Panc1 (cell line): ENCODE results near the gene C1orf105. TPM values are rescaled to one million over a fixed set of nuclear protein-coding genes. Genes with fewer than 3 reads are reported as not detected.
A peak's percentile ranks its signal among the peaks of the same experiment; 100 is the strongest.

Experiments
- ATAC-seq: fragments of 200-7000 bp; cut with Tn5 transposase; 2 replicates; pipeline ENCODE4 v1.9.1; 2020; ENCODE audit warnings: mild to moderate bottlenecking, moderate library complexity
- BruUV-seq: library from RNA; stranded (reverse); fragments of 400-500 nt; replicated peaks from 2 replicates; lab custom pipeline; 2021; lab: Mats Ljungman, UMichigan
- CTCF ChIA-PET: fragments of 300-600 bp; sonication (Branson Sonifier 250); formaldehyde crosslinking; loops from one replicate; lab custom pipeline; 2022; ENCODE audit warnings: antibody characterized with exemption; lab: Charles Lee
- POLR2A ChIA-PET: fragments of 300-600 bp; sonication (Branson Sonifier 250); formaldehyde crosslinking; loops from one replicate; lab custom pipeline; 2022; ENCODE audit warnings: antibody characterized with exemption; lab: Charles Lee
- DNase-seq: peaks from one replicate; pipeline ENCODE4 v3.0.0-alpha.2; 2010; ENCODE audit warnings: low read depth, low spot score
- H3K27ac ChIP-seq: 2 replicates; pipeline ENCODE4 v1.5.1; 2011; ENCODE audit warnings: mild to moderate bottlenecking, low read length, inconsistent platforms
- H3K27me3 ChIP-seq: fragments of 200-500 bp; sonication (Bioruptor generic); 2 replicates; pipeline ENCODE4 v1.6.0; 2014; ENCODE audit warnings: low read length, inconsistent platforms; ENCODE audit not compliant: control insufficient read depth, insufficient read depth
- H3K36me3 ChIP-seq: fragments of 200-500 bp; sonication (Bioruptor generic); 2 replicates; pipeline ENCODE4 v1.5.1; 2014; ENCODE audit warnings: inconsistent platforms, mild to moderate bottlenecking, low read length, moderate library complexity; ENCODE audit not compliant: control insufficient read depth, insufficient read depth
- H3K4me1 ChIP-seq: 2 replicates; pipeline ENCODE4 v1.5.1; 2011; ENCODE audit warnings: inconsistent platforms, mild to moderate bottlenecking, low read length, moderate library complexity; ENCODE audit not compliant: control insufficient read depth, insufficient read depth
- H3K4me3 ChIP-seq, 2 experiments: 2 replicates each; pipeline ENCODE4 v1.5.1; 2011 to 2012; ENCODE audit warnings: low read depth in 2 of 2, low read length in 2 of 2, mild to moderate bottlenecking in 2 of 2, inconsistent platforms in 1 of 2, moderate library complexity in 1 of 2
- H3K9me3 ChIP-seq: fragments of 200-500 bp; sonication (Bioruptor generic); 2 replicates; pipeline ENCODE4 v1.5.1; 2014; ENCODE audit warnings: low read depth, mild to moderate bottlenecking, inconsistent platforms, low read length, moderate library complexity; ENCODE audit not compliant: control insufficient read depth, insufficient read depth
- POLR2AphosphoS5 ChIP-seq: IDR thresholded peaks from 2 replicates; pipeline ENCODE4 v1.6.1; 2012; ENCODE audit warnings: mild to moderate bottlenecking, low read depth, low read length, moderate library complexity
- SIN3A ChIP-seq: IDR thresholded peaks from 2 replicates; pipeline ENCODE4 v1.6.1; 2012; ENCODE audit warnings: low read depth, mild to moderate bottlenecking, low read length, moderate library complexity, borderline replicate concordance; ENCODE audit not compliant: insufficient read depth
- TCF7L2 ChIP-seq: IDR thresholded peaks from 2 replicates; pipeline ENCODE4 v1.6.1; 2011; ENCODE audit warnings: mild to moderate bottlenecking, low read depth, low read length, inconsistent platforms
- in situ Hi-C: cut with HindIII; loops from 2 replicates; pipeline ENCODE4 v1.10.0; 2016; ENCODE audit warnings: low sequenced_read_pairs, low pct_unique_long_range_greater_than_20kb
- intact Hi-C: fragments of 100-400 bp; cut with micrococcal nuclease; formaldehyde crosslinking; loops from one replicate; pipeline ENCODE4 v1.10.0; 2022; ENCODE audit not compliant: unreplicated experiment
- total RNA-seq: library from RNA; stranded (reverse); gene quantifications from one replicate; pipeline ENCODE4 v1.2.1, GENCODE V29; 2021; ENCODE audit not compliant: unreplicated experiment
- TF ChIP-seq, protein P1 (sequence below), 2 experiments: IDR thresholded peaks; 2 replicates each; pipeline ENCODE4 v1.6.1; 2011 to 2012; ENCODE audit warnings: low read depth in 2 of 2, control low read depth in 1 of 2, low read length in 1 of 2, mild to moderate bottlenecking in 1 of 2, moderate library complexity in 1 of 2; ENCODE audit not compliant: insufficient read depth in 1 of 2
- TF ChIP-seq, protein P2 (sequence below): fragments of 450-650 bp; IDR thresholded peaks from 2 replicates; pipeline ENCODE4 v1.5.1; 2017; ENCODE audit warnings: mild to moderate bottlenecking

Gene C1orf105
- total RNA-seq, 1 experiment from 2014 or later: not detected

GRCh38 chr1:172442404-172442803 lies 21.9 kb downstream of the C1orf105 start:
- TF ChIP-seq, protein P1, sequence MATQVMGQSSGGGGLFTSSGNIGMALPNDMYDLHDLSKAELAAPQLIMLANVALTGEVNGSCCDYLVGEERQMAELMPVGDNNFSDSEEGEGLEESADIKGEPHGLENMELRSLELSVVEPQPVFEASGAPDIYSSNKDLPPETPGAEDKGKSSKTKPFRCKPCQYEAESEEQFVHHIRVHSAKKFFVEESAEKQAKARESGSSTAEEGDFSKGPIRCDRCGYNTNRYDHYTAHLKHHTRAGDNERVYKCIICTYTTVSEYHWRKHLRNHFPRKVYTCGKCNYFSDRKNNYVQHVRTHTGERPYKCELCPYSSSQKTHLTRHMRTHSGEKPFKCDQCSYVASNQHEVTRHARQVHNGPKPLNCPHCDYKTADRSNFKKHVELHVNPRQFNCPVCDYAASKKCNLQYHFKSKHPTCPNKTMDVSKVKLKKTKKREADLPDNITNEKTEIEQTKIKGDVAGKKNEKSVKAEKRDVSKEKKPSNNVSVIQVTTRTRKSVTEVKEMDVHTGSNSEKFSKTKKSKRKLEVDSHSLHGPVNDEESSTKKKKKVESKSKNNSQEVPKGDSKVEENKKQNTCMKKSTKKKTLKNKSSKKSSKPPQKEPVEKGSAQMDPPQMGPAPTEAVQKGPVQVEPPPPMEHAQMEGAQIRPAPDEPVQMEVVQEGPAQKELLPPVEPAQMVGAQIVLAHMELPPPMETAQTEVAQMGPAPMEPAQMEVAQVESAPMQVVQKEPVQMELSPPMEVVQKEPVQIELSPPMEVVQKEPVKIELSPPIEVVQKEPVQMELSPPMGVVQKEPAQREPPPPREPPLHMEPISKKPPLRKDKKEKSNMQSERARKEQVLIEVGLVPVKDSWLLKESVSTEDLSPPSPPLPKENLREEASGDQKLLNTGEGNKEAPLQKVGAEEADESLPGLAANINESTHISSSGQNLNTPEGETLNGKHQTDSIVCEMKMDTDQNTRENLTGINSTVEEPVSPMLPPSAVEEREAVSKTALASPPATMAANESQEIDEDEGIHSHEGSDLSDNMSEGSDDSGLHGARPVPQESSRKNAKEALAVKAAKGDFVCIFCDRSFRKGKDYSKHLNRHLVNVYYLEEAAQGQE (IDR thresholded peaks at IDR 0.05; ENCODE audit: insufficient read depth in 1 of 2, low read depth in 2 of 2, low read length in 1 of 2): no peak
- TF ChIP-seq, protein P2, sequence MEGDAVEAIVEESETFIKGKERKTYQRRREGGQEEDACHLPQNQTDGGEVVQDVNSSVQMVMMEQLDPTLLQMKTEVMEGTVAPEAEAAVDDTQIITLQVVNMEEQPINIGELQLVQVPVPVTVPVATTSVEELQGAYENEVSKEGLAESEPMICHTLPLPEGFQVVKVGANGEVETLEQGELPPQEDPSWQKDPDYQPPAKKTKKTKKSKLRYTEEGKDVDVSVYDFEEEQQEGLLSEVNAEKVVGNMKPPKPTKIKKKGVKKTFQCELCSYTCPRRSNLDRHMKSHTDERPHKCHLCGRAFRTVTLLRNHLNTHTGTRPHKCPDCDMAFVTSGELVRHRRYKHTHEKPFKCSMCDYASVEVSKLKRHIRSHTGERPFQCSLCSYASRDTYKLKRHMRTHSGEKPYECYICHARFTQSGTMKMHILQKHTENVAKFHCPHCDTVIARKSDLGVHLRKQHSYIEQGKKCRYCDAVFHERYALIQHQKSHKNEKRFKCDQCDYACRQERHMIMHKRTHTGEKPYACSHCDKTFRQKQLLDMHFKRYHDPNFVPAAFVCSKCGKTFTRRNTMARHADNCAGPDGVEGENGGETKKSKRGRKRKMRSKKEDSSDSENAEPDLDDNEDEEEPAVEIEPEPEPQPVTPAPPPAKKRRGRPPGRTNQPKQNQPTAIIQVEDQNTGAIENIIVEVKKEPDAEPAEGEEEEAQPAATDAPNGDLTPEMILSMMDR: no peak
- TF ChIP-seq SIN3A (no peak), TCF7L2 (no peak), POLR2AphosphoS5 (no peak)
- CTCF ChIA-PET: interaction anchor here (1.3 kb wide), 1 partner anchor 440 kb away, joined by 6 read pairs; no protein-coding TSS in a partner anchor
- ATAC-seq (no peak), DNase-seq (no peak)
- Histone ChIP-seq H3K27ac (peak overlapping the region; percentile 98; the same call in 1 of the 2 replicates), H3K4me1 (peaks cover 13% of the 10 kb centered on the region), H3K9me3 (no peaks in the 10 kb centered on the region), H3K27me3 (no peaks in the 10 kb centered on the region), H3K36me3 (peaks cover 2% of the 10 kb centered on the region), H3K4me3 (no peak overlapping the region)
- POLR2A ChIA-PET: no interaction called here
- intact Hi-C loops (no loop called here), in situ Hi-C loops (no loop called here)
- BruUV-seq: no TSS peak

- ChIA-PET CTCF (interaction anchor here (0.7 to 1.3 kb wide), 3 partner anchors 12 to 440 kb away, joined by 4 to 6 read pairs (median 5); no protein-coding TSS in a partner anchor), POLR2A (interaction anchor here (1.2 kb wide), 1 partner anchor 120 kb away, joined by 3 read pairs; no protein-coding TSS in a partner anchor)
- no peak for ATAC-seq
- Histone ChIP-seq H3K4me3 (peak overlapping the region; percentile 91 to 98), H3K36me3 (peaks cover 2% of the 10 kb centered on the region), H3K4me1 (peaks cover 13% of the 10 kb centered on the region), H3K27me3 (no peaks in the 10 kb centered on the region), H3K9me3 (no peaks in the 10 kb centered on the region), H3K27ac (peak overlapping the region; percentile 98)
- no TSS peak for BruUV-seq
- TF ChIP-seq, protein P1 (IDR thresholded peaks at IDR 0.05; ENCODE audit: insufficient read depth in 1 of 2, low read depth in 2 of 2, low read length in 1 of 2): no peak
- TF ChIP-seq TCF7L2 (no peak), POLR2AphosphoS5 (no peak), SIN3A (no peak)
- TF ChIP-seq, protein P2: no peak
- in situ Hi-C loops: no loop called here
- no peak for DNase-seq
- intact Hi-C loops: no loop called here
Observed at GRCh38 chr1:172442843-172443565, 22.5 kb downstream of the C1orf105 start.
